Right hindlimb (tissue), 1 donor: ENCODE data around the gene SPATA6L.
"Not testable (repeated sequence)": the region's sequence is repeated elsewhere in the genome, so short reads cannot be mapped to it uniquely, and the experiment has no call there.

Experiments used
- DNase-seq: peaks from one replicate; pipeline ENCODE4 v3.0.0-alpha.2; 2018

Gene SPATA6L

DNA sequence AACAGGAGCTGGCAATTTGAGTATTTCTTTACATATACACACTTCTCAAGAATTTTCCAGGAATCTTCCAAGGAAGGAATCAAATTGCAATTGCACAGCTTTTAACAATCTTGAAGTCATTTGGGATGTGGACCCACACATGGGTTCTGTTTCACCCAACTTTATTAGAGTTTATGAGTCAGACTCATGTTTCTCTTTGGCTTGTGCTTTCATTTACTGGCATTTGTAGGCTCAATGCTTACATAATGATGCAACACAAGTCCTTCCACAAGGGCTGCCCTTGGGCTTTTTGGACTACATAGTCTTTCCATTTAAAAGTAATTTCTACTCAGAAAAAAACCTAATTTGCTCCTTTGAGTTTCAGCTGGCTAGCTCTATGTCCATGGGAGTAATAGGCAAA lies 8.5 kb upstream of the SPATA6L start:
- peak; percentile 24 for DNase-seq

- no peak for DNase-seq
These were observed 5.5 kb upstream of the SPATA6L start for GRCh38 chr9:4671737-4672136.

DNA sequence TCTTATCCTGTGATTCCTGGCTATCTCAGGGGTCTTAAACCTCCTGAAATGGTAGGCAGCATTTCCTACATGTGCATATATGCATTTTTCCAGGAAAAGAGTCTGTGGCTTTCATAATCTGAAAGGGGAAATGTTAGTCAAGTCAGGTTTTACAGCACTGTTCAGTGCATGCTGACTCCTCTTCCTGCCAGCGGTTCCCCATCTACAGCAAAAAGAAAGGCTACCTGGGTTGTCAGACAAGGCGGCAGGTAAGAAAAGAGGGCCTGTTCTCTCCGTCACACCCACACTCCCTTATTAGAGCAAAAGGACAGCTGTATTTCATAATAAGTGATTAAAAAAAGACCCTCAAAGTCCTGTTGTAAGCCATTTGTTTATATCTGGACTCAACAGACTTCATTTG lies 4.3 kb upstream of the SPATA6L start:
- DNase-seq = no peak

- no peak for DNase-seq
These were observed 3.6 kb upstream of the SPATA6L start for GRCh38 chr9:4669890-4670289.

- no peak for DNase-seq
These were observed 2.3 kb upstream of the SPATA6L start for GRCh38 chr9:4668604-4669003.

GRCh38 chr9:4667681-4668080 lies 1.4 kb upstream of the SPATA6L start:
- DNase-seq = no peak

DNA sequence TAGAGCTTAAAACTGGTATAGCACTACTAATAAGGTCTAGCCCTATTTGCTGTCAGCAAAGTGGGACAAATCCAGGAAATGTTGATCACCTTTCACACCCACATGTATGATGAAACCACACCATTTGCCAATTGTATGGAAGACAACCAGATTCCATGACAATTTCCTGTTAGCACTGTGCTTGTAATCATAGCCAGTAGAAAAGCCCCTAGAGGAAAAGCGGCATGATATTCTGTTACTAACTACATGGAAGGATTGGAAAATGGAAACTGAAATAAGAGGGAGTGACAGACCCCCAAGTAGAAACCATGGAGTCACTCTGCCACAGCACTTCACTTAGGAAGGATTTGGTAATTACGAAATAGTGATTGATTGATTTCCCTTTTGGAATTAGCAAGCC lies 923 bp downstream of the SPATA6L start:
- DNase-seq = no peak

DNA sequence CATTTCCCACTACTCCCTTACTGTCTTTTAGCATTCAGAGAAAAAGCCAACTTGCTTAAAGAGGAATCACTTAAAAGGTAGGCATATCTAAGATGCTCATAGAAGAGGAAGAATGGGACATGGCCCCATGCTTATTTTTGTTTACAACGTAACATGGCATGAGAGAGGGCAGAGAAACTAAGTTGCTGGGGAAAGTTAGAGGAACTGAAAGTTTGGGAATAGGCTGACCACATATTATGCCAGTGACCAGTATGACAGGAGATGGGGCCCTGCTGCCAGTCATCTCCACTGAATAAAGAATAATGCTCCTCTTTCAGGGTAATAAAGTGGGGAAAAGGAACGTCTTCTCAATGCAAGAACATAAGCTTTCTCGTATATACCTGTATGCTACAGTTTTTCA lies 2.3 kb downstream of the SPATA6L start:
- DNase-seq = no peak

DNA sequence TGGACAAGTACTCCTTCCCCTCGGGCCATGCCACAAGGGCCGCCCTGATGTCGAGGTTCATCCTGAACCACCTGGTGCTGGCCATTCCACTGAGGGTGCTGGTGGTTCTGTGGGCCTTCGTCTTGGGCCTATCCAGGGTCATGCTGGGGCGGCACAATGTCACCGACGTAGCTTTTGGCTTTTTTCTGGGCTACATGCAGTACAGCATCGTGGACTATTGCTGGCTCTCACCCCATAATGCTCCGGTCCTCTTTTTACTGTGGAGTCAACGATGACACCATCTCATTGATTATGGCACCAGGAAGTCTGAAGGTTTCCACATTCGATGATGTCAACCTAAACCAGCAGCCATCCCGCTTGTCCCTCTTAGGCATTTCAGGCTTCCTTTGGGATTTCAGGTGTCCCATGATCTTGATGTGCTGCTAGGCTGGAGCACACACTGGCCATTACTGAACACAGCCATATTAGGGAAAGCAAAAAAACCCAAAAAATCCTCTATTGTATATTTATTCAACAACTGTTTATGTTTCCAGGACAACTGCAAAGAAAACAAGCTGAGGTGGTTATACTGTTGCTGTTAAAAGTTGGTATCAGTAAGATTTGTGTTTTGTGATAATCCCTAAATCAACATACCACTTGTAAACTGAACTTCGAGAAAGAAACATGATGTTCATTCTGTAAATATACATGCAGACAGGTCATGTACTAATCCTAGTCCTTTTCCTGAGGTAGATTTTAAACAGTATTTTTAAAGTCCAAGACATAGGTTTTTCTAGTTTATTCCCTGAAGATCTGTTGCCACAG lies 3.1 kb downstream of the SPATA6L start:
- no peak for DNase-seq

- peak; percentile 90 for DNase-seq
These were observed 3.9 kb downstream of the SPATA6L start, which contains the start of gene PLPP6 for GRCh38 chr9:4662108-4662988. PLPP6 (plus strand) TSS chr9:4662294; CDS start chr9:4662376, 82 bp downstream.

DNA sequence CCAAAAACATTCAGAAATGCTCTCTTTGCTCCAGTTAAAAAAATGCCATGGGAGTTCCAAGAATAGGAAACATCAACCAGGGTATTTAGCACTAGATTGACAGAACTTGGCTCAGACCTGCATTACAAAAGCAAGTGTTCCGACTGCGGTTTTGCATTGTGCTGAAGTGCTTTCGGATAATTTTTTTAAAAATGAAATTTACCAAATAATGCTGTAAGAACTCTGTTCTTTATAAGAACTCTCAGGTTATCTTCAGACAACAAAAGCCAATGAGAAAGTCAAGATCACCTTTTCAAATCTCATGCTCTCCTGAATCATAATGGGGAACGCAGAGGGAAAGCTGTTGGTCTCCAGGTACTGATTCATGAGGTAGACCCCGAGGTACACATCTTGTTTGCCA lies 4.7 kb downstream of the SPATA6L start:
- DNase-seq = no peak

- DNase-seq = no peak
These were observed 5.1 kb downstream of the SPATA6L start for GRCh38 chr9:4661165-4661564.

DNA sequence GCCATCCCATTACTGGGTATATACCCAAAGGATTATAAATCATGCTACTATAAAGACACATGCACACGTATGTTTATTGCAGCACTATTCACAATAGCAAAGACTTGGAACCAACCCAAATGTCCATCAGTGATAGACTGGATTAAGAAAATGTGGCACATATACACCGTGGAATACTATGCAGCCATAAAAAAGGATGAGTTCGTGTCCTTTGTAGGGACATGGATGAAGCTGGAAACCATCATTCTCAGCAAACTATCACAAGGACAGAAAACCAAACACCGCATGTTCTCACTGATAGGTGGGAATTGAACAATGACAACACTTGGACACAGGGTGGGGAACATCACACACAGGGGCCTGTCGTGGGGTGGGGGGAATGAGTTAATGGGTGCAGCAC lies 5.6 kb downstream of the SPATA6L start:
- DNase-seq = not testable (repeated sequence)

DNA sequence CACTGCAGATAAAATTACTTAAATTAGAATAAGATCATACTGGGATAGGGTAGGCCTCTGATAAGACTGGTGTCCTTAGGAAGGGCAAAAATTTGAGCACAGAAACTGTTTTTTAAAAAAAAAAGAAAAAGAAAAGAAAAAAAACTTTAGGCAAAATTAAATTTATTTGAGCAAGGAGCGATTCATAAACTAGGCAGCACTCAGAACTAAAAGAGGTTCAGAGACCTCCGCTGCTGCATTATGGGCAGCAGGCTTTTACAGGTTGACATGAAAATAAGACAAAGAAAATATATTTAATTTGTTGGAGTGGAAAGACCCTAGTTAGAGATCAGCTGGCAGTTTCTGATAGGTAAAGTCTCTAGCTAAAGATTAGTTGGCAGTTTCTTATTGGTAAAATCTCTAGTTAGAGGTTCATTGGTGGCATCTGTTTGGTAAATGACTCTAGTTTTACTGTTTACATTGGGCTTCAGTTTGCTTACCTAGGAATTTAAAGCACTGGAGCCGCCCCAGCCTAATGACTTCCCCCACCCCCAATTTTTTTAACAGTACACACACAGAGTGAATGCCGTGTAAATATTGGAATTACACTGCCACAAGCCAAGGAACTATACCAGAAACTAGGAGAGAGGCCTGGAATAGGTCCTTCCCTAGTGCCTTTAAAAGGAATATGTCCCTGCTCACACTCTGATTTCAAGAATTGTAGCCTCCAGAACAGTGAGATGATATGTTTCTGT lies 8.7 kb downstream of the SPATA6L start:
- DNase-seq = no peak

DNA sequence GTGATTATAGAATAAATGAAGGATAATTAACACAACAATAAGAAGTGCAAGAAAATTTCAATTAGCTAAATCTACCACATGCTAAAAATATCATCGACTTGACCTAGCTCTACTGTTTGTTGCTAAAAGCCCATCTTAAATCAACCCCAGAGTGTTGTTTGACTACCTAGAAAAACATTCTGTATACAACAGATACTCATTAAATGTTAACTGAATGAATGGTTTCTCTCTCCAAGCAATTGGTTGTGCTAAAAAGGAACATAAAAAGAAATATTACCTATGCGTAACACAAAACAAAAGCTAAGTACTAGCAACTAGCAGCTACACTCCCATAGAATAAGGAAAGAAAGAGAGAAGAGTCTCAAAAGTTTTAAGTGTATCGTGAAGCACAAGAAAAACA lies 9.7 kb downstream of the SPATA6L start:
- DNase-seq = no peak

GRCh38 chr9:4656196-4656595 lies 10.1 kb downstream of the SPATA6L start:
- DNase-seq = not testable (repeated sequence)

- no peak for DNase-seq
These were observed 11.7 kb downstream of the SPATA6L start for GRCh38 chr9:4654538-4654937.

DNA sequence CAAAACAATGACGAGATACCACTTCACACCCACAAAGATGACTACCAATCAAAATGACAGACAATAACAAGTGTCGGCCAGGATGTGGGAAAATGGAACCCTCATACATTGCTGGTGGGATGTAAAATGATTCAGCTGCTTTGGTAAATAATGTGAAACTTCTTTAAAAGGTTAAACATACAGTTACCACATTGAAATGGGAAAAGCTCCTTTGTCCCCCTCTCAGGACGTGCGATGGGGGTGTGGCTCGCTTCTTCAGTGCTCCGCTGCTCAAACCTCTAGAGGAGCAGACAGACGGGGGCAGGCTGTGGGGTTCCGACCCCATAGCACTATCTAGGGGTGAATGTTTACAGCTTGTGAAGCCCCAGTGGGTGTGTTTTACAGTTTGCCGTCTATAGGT lies 12.2 kb downstream of the SPATA6L start:
- no peak for DNase-seq

GRCh38 chr9:4642351-4642750 lies 23.9 kb downstream of the SPATA6L start:
- DNase-seq = no peak

DNA sequence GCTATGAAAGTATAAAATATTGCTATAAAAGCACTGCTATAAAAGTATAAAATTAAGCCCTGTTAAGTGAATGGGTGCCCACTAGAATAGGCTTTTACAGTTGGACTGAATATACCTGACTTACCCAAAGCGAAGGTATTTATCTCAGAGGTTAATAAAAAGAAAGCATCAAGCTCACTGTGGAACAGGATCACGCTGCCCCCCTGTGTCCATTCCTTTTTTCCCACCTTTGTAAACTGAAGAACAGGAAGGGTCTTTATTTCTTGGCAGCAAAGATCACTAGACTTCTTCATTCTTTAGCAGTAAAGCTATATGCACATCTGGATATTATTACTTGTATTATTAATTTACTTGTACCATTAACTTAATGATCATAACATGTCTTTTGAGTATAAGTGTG lies 26.3 kb downstream of the SPATA6L start:
- no peak for DNase-seq

GRCh38 chr9:4639420-4639819 lies 26.9 kb downstream of the SPATA6L start:
- DNase-seq = no peak

GRCh38 chr9:4638968-4639367 lies 27.3 kb downstream of the SPATA6L start:
- no peak for DNase-seq

GRCh38 chr9:4630836-4631235 lies 35.4 kb downstream of the SPATA6L start:
- DNase-seq = no peak
